VCaP (cell line): ENCODE data around the gene ZFPM1.
"Not testable (repeated sequence)": the region's sequence is repeated elsewhere in the genome, so short reads cannot be mapped to it uniquely, and the experiment has no call there.

Experiments
- H3K27ac ChIP-seq: fragments of 450-650 bp; 2 replicates; pipeline ENCODE4 v1.5.1; 2017
- CTCF ChIP-seq: fragments of 450-650 bp; conservative IDR thresholded peaks from 2 replicates; pipeline ENCODE4 v1.5.1; 2017; ENCODE audit warnings: mild to moderate bottlenecking, moderate library complexity

The ZFPM1 gene

GRCh38 chr16:88407807-88408206 lies 45.3 kb upstream of the ZFPM1 start:
- no peak overlapping the region for H3K27ac ChIP-seq
- TF ChIP-seq CTCF: no peak

- TF ChIP-seq CTCF: no peak
- H3K27ac ChIP-seq: no peak overlapping the region
Observed at GRCh38 chr16:88408561-88409142, 44.4 kb upstream of the ZFPM1 start.

- no peak for TF ChIP-seq CTCF
- H3K27ac ChIP-seq: no peak overlapping the region
Observed at GRCh38 chr16:88409296-88410065, 43.6 kb upstream of the ZFPM1 start.

- H3K27ac ChIP-seq: not testable (repeated sequence)
Observed at GRCh38 chr16:88410297-88410968, 42.6 kb upstream of the ZFPM1 start.

GRCh38 chr16:88411951-88412576 lies 41.0 kb upstream of the ZFPM1 start:
- no peak overlapping the region for H3K27ac ChIP-seq
- no peak for TF ChIP-seq CTCF

GRCh38 chr16:88412766-88413165 lies 40.3 kb upstream of the ZFPM1 start:
- no peak overlapping the region for H3K27ac ChIP-seq
- no peak for TF ChIP-seq CTCF

GRCh38 chr16:88413231-88413630 lies 39.8 kb upstream of the ZFPM1 start:
- TF ChIP-seq CTCF: no peak
- H3K27ac ChIP-seq: no peak overlapping the region
